ENCODE measurements around the gene XIST. TPM values are rescaled to one million over a fixed set of nuclear protein-coding genes. Genes with fewer than 3 reads are reported as not detected.
"Not testable (repeated sequence)": the region's sequence is repeated elsewhere in the genome, so short reads cannot be mapped to it uniquely, and the experiment has no call there.

Gene XIST
- total and polyA plus RNA-seq, 9 of the 15 experiments (the other 6 are each of a cell fraction or from before 2014, with no cell fraction given) = 22.4 to 160 (median 55.5) TPM

GRCh38 chrX:73817393-73818199, 34.9 kb downstream of the XIST start (continued):
- TF ChIP-seq ZNF398 (CRISPR knock-in tag; IDR thresholded peaks at IDR 0.05) (no peak), MIER1 (IDR thresholded peaks at IDR 0.05; ENCODE audit: low read depth) (no peak), MEF2D (tag; conservative IDR thresholded peaks at IDR 0.05; ENCODE audit: low read depth) (no peak), SAP30 (IDR thresholded peaks at IDR 0.05; ENCODE audit: borderline replicate concordance, insufficient read depth, low read depth, low read length, poor library complexity, severe bottlenecking) (no peak)

- Histone ChIP-seq H3K79me2 (ENCODE audit: control insufficient read depth, insufficient read depth, low read length) (no peaks in the 10 kb centered on the region), H3K9me3 (replicated peaks; ENCODE audit: control insufficient read depth, insufficient read depth, low read depth, low read length) (no peaks in the 10 kb centered on the region), H3K27ac (ENCODE audit: extremely low read depth, low read depth, low read length) (no peak overlapping the region), H2AFZ (ENCODE audit: low read depth, low read length) (no peak overlapping the region), H3K4me2 (ENCODE audit: insufficient read depth, low read length) (no peak overlapping the region), H3K4me1 (replicated peaks in 1 of 2; ENCODE audit: control insufficient read depth in 2 of 2, insufficient read depth in 2 of 2, low read length in 2 of 2) (no peaks in the 10 kb centered on the region), H3K9me1 (ENCODE audit: control insufficient read depth, insufficient read depth, low read length) (no peaks in the 10 kb centered on the region), H3K36me3 (ENCODE audit: control insufficient read depth, insufficient read depth, low read length) (no peaks in the 10 kb centered on the region), H3K9ac (ENCODE audit: insufficient read depth in 1 of 2, low read depth in 2 of 2, low read length in 2 of 2) (no peak overlapping the region), H3K27me3 (ENCODE audit: control insufficient read depth in 2 of 2, insufficient read depth in 2 of 2, low read length in 2 of 2) (no peaks in the 10 kb centered on the region), H4K20me1 (replicated peaks; ENCODE audit: control insufficient read depth, insufficient read depth, low read length) (no peaks in the 10 kb centered on the region), H3K4me3 (no peak overlapping the region)
- TF ChIP-seq ZNF282 (CRISPR knock-in tag; IDR thresholded peaks at IDR 0.05) (no peak), IRF2 (CRISPR knock-in tag; IDR thresholded peaks at IDR 0.05) (no peak)
- CTCF ChIA-PET (ENCODE audit: low intra/inter-chr PET ratio) = no interaction called here
- BruUV-seq (replicated peaks) = no TSS peak
- intact Hi-C loops (cut with micrococcal nuclease) = no loop called here
- in situ Hi-C loops (cut with MboI) = no loop called here
- no peak for FAIRE-seq
- POLR2A ChIA-PET = no interaction called here
- ATAC-seq = no peak
- DNase-seq (ENCODE audit: extremely low read depth in 1 of 4, low spot score in 3 of 4) = no peak
These were observed 40.3 kb downstream of the XIST start for GRCh38 chrX:73812256-73812655.

GRCh38 chrX:73804109-73804508, 48.4 kb downstream of the XIST start:
- CTCF ChIA-PET (ENCODE audit: low intra/inter-chr PET ratio); ATAC-seq; H3K9me3 ChIP-seq (replicated peaks; ENCODE audit: control insufficient read depth, insufficient read depth, low read depth, low read length); H2AFZ ChIP-seq (ENCODE audit: low read depth, low read length); intact Hi-C loops (cut with micrococcal nuclease); in situ Hi-C loops (cut with MboI); H3K9ac ChIP-seq (ENCODE audit: insufficient read depth in 1 of 2, low read depth in 2 of 2, low read length in 2 of 2); H4K20me1 ChIP-seq (replicated peaks; ENCODE audit: control insufficient read depth, insufficient read depth, low read length); BruUV-seq (replicated peaks); H3K27ac ChIP-seq (ENCODE audit: extremely low read depth, low read depth, low read length); H3K79me2 ChIP-seq (ENCODE audit: control insufficient read depth, insufficient read depth, low read length); H3K4me3 ChIP-seq; H3K36me3 ChIP-seq (ENCODE audit: control insufficient read depth, insufficient read depth, low read length); POLR2A ChIA-PET; H3K4me1 ChIP-seq (replicated peaks in 1 of 2; ENCODE audit: control insufficient read depth in 2 of 2, insufficient read depth in 2 of 2, low read length in 2 of 2); H3K9me1 ChIP-seq (ENCODE audit: control insufficient read depth, insufficient read depth, low read length); H3K27me3 ChIP-seq (ENCODE audit: control insufficient read depth in 2 of 2, insufficient read depth in 2 of 2, low read length in 2 of 2); H3K4me2 ChIP-seq (ENCODE audit: insufficient read depth, low read length); DNase-seq (ENCODE audit: extremely low read depth in 1 of 4, low spot score in 3 of 4); FAIRE-seq: not testable (repeated sequence)
- WGBS (ENCODE audit: insufficient coverage, low coverage, missing lambda C conversion rate) = 0% methylated on average over 1 of the region's 1 CpG

Measured in K562 (cell line).